Liver (tissue), 9 donors: ENCODE data around the gene ARFRP1. TPM values are rescaled to one million over a fixed set of nuclear protein-coding genes. Genes with fewer than 3 reads are reported as not detected.
A peak's percentile ranks its signal among the peaks of the same experiment; 100 is the strongest.

Experiments
- DNase-seq: peaks from one replicate; pipeline ENCODE4 v3.0.0-alpha.2; 2017; ENCODE audit warnings: low spot score
- H3K27ac ChIP-seq, 2 donors: one replicate each; pipeline ENCODE4 v1.7.0; 2013; ENCODE audit warnings: inconsistent platforms in 2 of 2, low read length in 2 of 2, control low read depth in 1 of 2, low read depth in 1 of 2, mild to moderate bottlenecking in 1 of 2
- H3K27me3 ChIP-seq, 4 donors: one replicate each; pipeline versions ENCODE4 v1.6.1 to v1.7.0; 2013; ENCODE audit warnings: low read length in 3 of 4, inconsistent platforms in 1 of 4, mild to moderate bottlenecking in 1 of 4, moderate library complexity in 1 of 4; ENCODE audit not compliant: control insufficient read depth in 4 of 4, insufficient read depth in 4 of 4
- H3K36me3 ChIP-seq, 4 donors: one replicate each; pipeline versions ENCODE4 v1.6.1 to v1.7.0; 2013; ENCODE audit warnings: low read length in 3 of 4, mild to moderate bottlenecking in 3 of 4, low read depth in 1 of 4, moderate library complexity in 1 of 4; ENCODE audit not compliant: control insufficient read depth in 4 of 4, insufficient read depth in 3 of 4
- H3K4me1 ChIP-seq, 4 donors: one replicate each; pipeline versions ENCODE4 v1.6.1 to v1.7.0; 2013; ENCODE audit warnings: low read length in 3 of 4, mild to moderate bottlenecking in 3 of 4, moderate library complexity in 1 of 4; ENCODE audit not compliant: control insufficient read depth in 4 of 4, insufficient read depth in 4 of 4
- H3K4me3 ChIP-seq, 3 donors: one replicate each; pipeline versions ENCODE4 v1.6.1 to v1.7.0; 2013; ENCODE audit warnings: low read length in 3 of 3, control low read depth in 1 of 3, low read depth in 1 of 3, mild to moderate bottlenecking in 1 of 3
- H3K9ac ChIP-seq, 2 donors: one replicate each; pipeline ENCODE4 v1.7.0; 2013; ENCODE audit warnings: low read length in 2 of 2, mild to moderate bottlenecking in 2 of 2, moderate library complexity in 2 of 2, control low read depth in 1 of 2, low read depth in 1 of 2
- H3K9me3 ChIP-seq, 4 donors: one replicate each; pipeline versions ENCODE4 v1.6.1 to v1.7.0; 2013; ENCODE audit warnings: low read length in 3 of 4; ENCODE audit not compliant: control insufficient read depth in 4 of 4
- ATF3 ChIP-seq: IDR thresholded peaks from 2 replicates; pipeline ENCODE4 v1.6.1; 2016; ENCODE audit warnings: antibody characterized with exemption
- CTCF ChIP-seq: fragments of 150-350 bp; IDR thresholded peaks from 2 replicates; pipeline ENCODE4 v1.5.1; 2017; ENCODE audit warnings: improper control_type of control experiment, low read depth, low read length; ENCODE audit not compliant: missing input control
- FOXA1 ChIP-seq: IDR thresholded peaks from 2 replicates; pipeline ENCODE4 v1.6.1; 2016; ENCODE audit warnings: antibody characterized with exemption
- GABPA ChIP-seq, 2 donors: IDR thresholded peaks in 1 of 2; conservative IDR thresholded peaks in 1 of 2; 2 replicates each; pipeline ENCODE4 v1.6.1; 2016; ENCODE audit warnings: antibody characterized with exemption in 2 of 2, mild to moderate bottlenecking in 1 of 2, moderate library complexity in 1 of 2
- HNF4A ChIP-seq, 2 donors: conservative IDR thresholded peaks; 2 replicates each; pipeline ENCODE4 v1.6.1; 2016; ENCODE audit warnings: antibody characterized with exemption in 2 of 2, mild to moderate bottlenecking in 2 of 2
- HNF4G ChIP-seq: IDR thresholded peaks from 2 replicates; pipeline ENCODE4 v1.6.1; 2016; ENCODE audit warnings: antibody characterized with exemption
- JUND ChIP-seq, 2 donors: IDR thresholded peaks; 2 replicates each; pipeline ENCODE4 v1.6.1; 2016; ENCODE audit warnings: antibody characterized with exemption in 2 of 2
- MAX ChIP-seq: IDR thresholded peaks from 2 replicates; pipeline ENCODE4 v1.6.1; 2016; ENCODE audit warnings: antibody characterized with exemption
- NR2F2 ChIP-seq: IDR thresholded peaks from 2 replicates; pipeline ENCODE4 v1.6.1; 2016; ENCODE audit warnings: antibody characterized with exemption
- RAD21 ChIP-seq, 2 donors: IDR thresholded peaks; 2 replicates each; pipeline ENCODE4 v1.6.1; 2016; ENCODE audit warnings: antibody characterized with exemption in 2 of 2, mild to moderate bottlenecking in 2 of 2
- REST ChIP-seq: IDR thresholded peaks from 2 replicates; pipeline ENCODE4 v1.6.1; 2016; ENCODE audit warnings: antibody characterized with exemption, mild to moderate bottlenecking
- SP1 ChIP-seq: IDR thresholded peaks from 2 replicates; pipeline ENCODE4 v1.6.1; 2018; ENCODE audit warnings: antibody characterized with exemption, mild to moderate bottlenecking
- TAF1 ChIP-seq: conservative IDR thresholded peaks from 2 replicates; pipeline ENCODE4 v1.6.1; 2016; ENCODE audit warnings: antibody characterized with exemption, mild to moderate bottlenecking
- YY1 ChIP-seq: IDR thresholded peaks from 2 replicates; pipeline ENCODE4 v1.6.1; 2016; ENCODE audit warnings: antibody characterized with exemption, mild to moderate bottlenecking
- ZBTB33 ChIP-seq: IDR thresholded peaks from 2 replicates; pipeline ENCODE4 v1.6.1; 2016; ENCODE audit warnings: antibody characterized with exemption
- WGBS: extraction: QIAGEN DNeasy Blood & Tissue Kit; methylation state at CpG from one replicate; pipeline ENCODE4 v1.1.7; 2013; 5-methylcytosine and 5-hydroxymethylcytosine counted together
- polyA plus RNA-seq, 2 donors: library from polyadenylated mRNA; stranded (reverse) in 1 of 2; unstranded in 1 of 2; fragments of 200-250 nt in 1 of 2; fragments of >200 nt in 1 of 2; fragmentation: Nextera tagmentation in 1 of 2; extraction: Ambion mirVana in 1 of 2; gene quantifications; one replicate each; pipeline versions ENCODE4 v1.2.1 to v1.2.3, GENCODE V29; 2013 to 2015
- total RNA-seq, 2 donors: library from RNA; depleted of rRNA; stranded (reverse); fragments of >200 nt; gene quantifications; one replicate each; pipeline ENCODE4 v1.2.3, GENCODE V29; 2014
- donor health status: healthy.
- donor health status: healthy.
- donor health status: healthy.
- donor health status: healthy.
- donor health status: healthy.

The ARFRP1 gene
- total and polyA plus RNA-seq, 4 donors: 14.2 to 26.9 (median 20.5) TPM

- peaks cover 0 to 5% (median 2%) of the 10 kb centered on the region in 4 donors for H3K4me1 ChIP-seq
- peak overlapping the region; percentile 85 to 93 for H3K27ac ChIP-seq
- no peak for DNase-seq
- H3K27me3 ChIP-seq: no peaks in the 10 kb centered on the region
- H3K9me3 ChIP-seq: no peaks in the 10 kb centered on the region
- H3K9ac ChIP-seq: no peak overlapping the region
- no peaks in the 10 kb centered on the region for H3K36me3 ChIP-seq
- no peak overlapping the region for H3K4me3 ChIP-seq
- WGBS: 87% methylated on average over 24 of the region's 24 CpGs
- no peak for TF ChIP-seq TAF1
- TF ChIP-seq HNF4A (conservative IDR thresholded peaks at IDR 0.05): no peak
- TF ChIP-seq GABPA (IDR thresholded peaks at IDR 0.05 in 1 of 2, conservative IDR thresholded peaks at IDR 0.05 in 1 of 2): no peak
- no peak for TF ChIP-seq HNF4G
- TF ChIP-seq REST: no peak
- no peak for TF ChIP-seq MAX
- TF ChIP-seq CTCF: no peak
- TF ChIP-seq SP1: no peak
- no peak for TF ChIP-seq JUND (IDR thresholded peaks at IDR 0.05)
- TF ChIP-seq YY1: no peak
- no peak for TF ChIP-seq NR2F2
- TF ChIP-seq RAD21 (IDR thresholded peaks at IDR 0.05): no peak
- TF ChIP-seq ZBTB33: no peak
- TF ChIP-seq FOXA1: no peak
These were observed 21.7 kb downstream of the ARFRP1 start for GRCh38 chr20:63686094-63686491.

GRCh38 chr20:63685269-63686026 is 22.3 kb downstream of the ARFRP1 start:
- Histone ChIP-seq H3K9ac (no peak overlapping the region), H3K9me3 (no peaks in the 10 kb centered on the region), H3K36me3 (peaks cover 0 to 3% (median 0%) of the 10 kb centered on the region in 4 donors), H3K27ac (peak overlapping the region; percentile 85 to 93), H3K4me3 (no peak overlapping the region), H3K27me3 (no peaks in the 10 kb centered on the region), H3K4me1 (peaks cover 0 to 5% (median 2%) of the 10 kb centered on the region in 4 donors)
- DNase-seq: no peak
- TF ChIP-seq JUND (IDR thresholded peaks at IDR 0.05): no peak
- TF ChIP-seq ATF3: no peak
- no peak for TF ChIP-seq GABPA (IDR thresholded peaks at IDR 0.05 in 1 of 2, conservative IDR thresholded peaks at IDR 0.05 in 1 of 2)
- no peak for TF ChIP-seq YY1
- TF ChIP-seq RAD21 (IDR thresholded peaks at IDR 0.05): no peak
- no peak for TF ChIP-seq MAX
- 88% methylated on average over 21 of the region's 21 CpGs for WGBS
